Stimulated activated CD4-positive, alpha-beta T cell treated with anti-CD3 and anti-CD28 coated beads, Interleukin-15, amount 100 ng/mL, for 48 hours (primary cell): Measurements from ENCODE around the gene CCNT2.
"Not testable (repeated sequence)": the region's sequence is repeated elsewhere in the genome, so short reads cannot be mapped to it uniquely, and the experiment has no call there.

Experiments used
- DNase-seq, 2 donors: peaks; one replicate each; pipeline ENCODE4 v3.0.0-alpha.2; 2020; ENCODE audit warnings: low read depth in 2 of 2

Gene CCNT2

DNA sequence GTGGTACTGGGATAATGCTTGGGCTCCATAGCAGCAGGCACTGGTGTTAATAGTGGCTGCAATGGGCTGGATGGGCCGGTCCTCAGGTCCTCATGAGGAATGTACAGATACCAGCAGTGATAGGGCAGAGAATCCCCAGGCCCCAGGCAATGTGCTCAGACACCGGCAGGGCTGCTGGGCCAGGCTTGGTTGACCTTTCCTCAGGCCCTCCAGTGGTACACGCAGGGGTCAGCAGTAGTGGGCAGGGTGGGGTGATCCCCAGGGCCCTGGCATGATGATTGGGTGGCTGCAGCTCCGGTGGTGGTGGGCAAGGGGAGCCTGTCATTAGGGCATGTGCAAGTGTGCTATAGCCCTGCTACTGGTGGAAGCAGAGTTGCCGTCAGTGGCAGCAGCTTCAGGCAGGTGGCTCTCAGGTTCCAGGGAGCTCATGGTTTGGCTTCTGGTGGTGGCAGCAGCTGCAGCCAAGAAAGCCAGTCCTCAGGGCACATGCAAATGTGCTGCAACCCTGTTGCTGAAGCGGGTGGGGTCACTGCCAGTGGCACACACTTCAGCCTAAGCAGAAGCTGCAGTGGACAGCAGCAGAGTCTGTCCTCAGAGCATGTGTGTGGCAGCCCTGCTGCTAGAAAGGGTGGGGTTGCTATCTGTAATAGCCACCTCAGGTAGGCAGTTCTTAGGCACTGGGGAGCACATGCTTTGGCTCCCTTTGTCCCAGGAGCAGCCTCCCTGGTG lies 56.8 kb downstream of the CCNT2 start:
- no peak for DNase-seq

DNA sequence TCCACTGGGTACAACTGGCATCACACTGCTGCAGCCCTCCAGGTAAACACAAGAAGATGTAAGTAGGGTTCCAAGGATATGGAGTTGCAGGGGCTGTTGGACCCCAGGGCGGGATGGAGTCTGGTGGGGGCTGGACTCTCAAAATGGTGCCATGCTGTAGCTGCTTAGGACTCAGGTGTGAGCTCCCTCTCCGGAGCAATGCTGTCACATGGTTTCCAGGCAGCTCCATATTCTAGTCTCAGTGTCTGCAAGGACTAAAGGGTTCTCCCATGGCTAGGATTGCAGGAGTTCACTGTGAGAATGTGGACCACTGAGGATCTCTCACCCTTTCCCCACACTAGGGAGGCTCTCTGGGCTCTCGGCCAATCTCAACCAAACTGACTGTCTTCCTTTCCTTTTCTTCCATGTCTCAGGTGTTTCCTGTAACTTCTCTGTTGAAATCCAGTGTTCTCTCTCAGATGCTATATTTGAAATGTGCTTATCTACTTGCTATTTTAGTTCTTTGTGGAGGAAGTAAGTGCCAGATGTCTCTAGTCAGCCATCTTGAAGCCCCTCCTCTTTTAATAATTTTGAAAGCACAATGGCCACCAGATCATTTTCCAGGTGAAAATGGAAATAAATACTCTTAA lies 57.6 kb downstream of the CCNT2 start:
- no peak for DNase-seq

DNA sequence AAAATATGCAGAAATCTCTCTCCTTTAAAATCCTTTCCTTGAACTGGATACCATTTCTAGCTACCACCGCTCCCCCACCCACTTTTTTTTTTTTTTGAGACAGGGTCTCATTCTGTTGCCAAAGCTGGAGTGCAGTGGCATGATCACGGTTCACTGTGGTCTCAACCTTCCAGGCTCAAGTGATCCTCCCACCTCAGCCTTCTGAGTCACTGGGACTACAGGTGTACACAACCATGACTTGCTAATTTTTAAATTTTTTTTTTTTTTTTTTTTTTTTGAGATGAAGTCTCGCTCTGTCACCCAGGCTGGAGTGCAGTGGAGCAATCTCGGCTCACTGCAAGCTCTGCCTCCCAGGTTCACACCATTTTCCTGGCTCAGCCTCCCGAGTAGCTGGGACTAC lies 58.5 kb downstream of the CCNT2 start:
- not testable (repeated sequence) for DNase-seq

DNA sequence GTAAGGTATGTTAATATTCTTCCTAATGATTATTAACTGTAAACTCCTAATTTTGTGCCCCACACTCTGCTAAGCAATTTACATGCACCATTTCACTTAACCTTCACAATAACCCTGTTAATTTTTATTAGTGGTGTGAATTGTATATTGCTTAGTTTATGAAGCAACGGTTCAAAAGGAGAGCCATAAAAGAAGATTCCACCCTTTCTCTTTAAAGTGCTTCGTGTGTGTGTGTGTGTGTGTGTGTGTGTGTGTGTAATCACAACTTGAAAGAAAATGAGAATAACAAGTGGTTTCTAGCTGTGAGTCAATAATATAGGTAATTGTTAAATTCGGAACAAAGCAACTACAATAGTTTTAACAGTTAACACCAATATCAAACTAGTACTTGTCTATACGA lies 60.6 kb downstream of the CCNT2 start:
- DNase-seq = no peak

DNA sequence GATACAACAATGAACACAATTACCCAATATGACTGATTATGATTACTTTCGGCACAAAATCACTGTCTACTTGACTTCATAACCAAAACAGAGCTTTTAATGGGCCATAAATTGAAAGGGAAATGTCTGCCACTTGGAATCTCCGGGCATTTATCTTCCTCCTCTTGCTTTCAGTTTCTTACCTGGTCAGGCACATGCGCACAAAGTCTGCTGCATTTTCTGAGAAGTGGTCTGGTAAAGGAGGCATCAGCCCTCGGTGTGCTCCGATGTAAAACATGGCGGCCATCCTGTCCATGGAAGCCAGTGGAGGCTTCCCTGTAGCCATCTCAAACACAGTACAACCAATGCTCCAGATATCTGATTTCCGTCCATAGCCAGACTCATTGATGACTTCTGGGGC lies 62.0 kb downstream of the CCNT2 start:
- DNase-seq = no peak

DNA sequence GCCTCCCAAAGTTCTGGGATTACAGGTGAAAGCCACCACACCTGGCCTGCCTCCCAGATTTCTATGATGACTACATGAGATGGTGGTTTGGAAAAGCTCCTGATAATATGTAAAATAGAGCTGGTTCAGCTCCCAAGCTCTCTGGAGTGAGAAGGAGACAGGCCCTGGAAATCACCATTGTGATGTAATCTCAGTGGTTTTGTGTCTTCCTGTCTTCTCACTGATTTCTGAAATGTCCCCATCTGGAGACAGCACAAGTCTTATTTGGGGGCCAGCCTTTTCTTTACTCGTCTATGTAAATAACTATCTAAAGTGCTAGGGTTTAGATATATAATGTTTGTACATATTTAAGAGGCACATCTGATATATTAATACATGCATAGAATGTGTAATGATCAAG lies 64.0 kb downstream of the CCNT2 start:
- DNase-seq = no peak

DNA sequence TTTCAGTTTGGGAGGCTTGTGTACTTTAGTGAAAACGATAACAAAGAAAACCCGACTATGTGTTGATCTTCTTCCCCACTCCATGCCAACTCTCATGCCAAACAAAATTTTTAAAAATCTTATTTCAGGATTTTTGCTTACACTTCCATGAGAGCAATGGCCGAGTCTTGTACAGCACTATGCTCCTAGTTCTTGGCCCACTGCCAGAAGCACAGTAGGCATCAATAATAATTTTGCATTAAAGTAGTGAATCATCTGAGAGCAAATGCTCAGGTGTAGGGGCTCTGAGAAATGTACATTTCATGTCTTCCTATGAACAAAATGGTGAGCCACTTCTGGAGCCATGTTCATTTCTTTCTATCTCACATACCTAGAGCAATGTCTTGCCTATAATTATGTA lies 66.4 kb downstream of the CCNT2 start:
- DNase-seq = no peak

DNA sequence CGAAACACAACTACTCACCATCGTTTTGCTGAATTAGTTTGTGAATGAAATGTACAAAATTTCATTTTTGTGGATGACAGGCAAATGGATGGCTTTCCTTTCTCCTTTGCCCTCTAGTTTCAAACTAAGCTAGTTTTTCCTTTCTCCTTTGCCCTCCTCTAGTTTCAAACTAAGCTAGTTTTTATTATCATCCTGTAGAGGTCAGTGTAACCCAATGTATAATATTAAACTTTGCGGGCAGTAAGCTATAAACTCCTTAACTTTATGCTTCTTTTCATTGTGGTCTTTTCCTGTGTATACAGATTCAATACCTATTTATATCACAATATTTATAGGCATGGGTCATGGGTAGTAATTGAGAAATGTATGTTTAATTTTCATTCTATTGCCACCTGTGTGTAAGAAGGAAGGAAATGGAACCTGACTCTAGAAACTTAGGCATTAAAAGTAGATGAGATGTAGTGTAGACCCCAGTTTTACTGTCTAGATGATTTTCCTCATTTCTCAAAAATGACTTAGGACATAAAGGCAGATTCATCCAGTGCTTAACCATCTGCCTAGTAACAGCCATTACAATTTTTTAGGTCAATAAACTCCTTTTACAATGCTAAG lies 70.5 kb downstream of the CCNT2 start:
- no peak for DNase-seq

DNA sequence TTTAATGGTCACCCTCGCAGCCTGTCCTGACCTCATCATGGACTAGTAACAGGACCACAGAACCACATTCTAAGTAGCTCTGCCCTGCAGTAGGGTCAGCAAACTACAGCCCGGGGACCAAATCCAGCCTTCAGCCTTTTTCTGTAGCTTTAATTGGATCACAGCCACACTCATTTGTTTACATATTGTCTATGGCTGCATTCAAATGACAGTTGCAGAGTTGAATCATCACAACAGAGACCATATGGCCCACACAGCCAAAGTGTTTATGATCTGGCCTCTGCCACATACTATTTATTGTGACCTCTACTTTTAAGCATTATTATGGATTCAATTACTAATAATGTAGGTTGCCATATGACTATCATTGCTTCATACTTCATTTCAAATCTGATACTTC lies 80.9 kb downstream of the CCNT2 start:
- DNase-seq = no peak

DNA sequence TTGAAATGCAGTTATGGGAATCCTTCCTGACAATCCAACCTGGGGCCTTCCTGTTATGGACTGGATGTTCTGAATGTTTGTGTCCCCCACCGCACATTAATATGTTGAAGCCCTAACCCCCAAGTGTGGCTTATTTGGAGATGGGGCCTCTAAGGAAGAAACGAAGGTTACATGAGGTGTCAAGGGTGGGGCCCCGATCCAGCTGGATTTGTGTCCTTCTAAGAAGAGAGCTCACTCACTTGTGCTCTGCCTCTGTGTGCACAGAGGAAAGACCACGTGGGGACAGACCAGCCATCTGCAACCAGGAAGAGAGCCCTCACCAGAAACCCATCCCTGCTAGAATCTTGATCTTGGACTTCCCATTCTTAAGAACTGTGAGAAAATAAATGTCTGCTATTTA lies 84.2 kb downstream of the CCNT2 start:
- DNase-seq = no peak

DNA sequence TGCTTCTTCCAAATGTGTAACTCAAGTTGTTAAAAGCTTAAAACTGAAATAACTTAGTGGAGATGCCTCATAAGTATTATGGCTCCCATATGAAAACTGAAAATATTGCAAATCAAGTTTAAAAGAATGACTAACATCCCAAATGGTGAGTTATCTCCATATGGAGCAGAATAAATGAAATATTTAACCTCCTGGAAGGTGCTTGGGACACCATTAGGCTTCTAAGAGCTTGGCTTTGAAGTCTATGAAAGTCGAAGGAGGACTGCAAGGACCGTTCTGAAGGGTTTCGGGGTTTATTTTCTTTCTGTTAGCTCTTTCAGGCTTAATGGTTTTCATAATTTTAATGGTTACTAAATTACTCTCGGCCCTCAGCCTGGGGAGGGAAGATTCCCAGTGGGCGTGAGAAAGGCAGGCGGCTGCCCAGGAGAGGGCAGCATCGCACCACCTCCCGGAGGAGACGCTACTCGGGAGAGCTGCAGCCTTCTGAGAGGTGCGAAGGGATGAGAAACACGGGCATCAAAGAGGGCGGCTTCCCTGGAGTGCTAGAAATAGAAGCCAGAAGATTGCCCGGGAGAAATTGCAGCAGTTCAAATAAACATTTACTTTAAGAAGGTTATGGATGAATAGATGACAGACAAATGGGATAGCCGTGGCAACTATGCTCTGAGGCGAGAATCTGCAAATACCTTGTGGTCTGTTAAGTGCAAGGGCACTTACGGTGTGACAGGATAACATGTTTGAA lies 85.6 kb downstream of the CCNT2 start:
- peak; percentile 39 to 59 for DNase-seq

DNA sequence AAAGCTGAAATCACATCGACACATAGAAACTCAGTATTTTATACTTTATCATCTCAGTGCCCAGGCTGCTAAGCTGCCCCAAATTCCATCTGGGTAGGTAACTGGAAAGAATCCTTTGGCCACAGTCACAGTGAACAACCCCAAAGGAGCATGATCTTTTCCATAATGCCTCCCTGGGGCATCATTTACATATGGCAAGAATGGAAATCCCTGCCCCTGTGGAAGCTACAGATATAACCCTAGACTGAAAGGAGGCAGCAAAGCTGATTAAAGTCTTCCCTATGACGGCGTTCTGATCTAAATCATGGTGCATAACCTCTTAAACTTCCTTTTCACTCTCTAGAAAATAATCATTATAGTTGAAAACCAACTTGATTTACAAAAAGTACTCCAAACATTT lies 87.1 kb downstream of the CCNT2 start:
- DNase-seq = no peak
